ENCODE measurements around the gene TRAF3IP1. TPM values are rescaled to one million over a fixed set of nuclear protein-coding genes. Genes with fewer than 3 reads are reported as not detected.

Gene TRAF3IP1
- total and polyA plus RNA-seq, 8 donors: 4.7 to 10.3 (median 6.9) TPM

DNA sequence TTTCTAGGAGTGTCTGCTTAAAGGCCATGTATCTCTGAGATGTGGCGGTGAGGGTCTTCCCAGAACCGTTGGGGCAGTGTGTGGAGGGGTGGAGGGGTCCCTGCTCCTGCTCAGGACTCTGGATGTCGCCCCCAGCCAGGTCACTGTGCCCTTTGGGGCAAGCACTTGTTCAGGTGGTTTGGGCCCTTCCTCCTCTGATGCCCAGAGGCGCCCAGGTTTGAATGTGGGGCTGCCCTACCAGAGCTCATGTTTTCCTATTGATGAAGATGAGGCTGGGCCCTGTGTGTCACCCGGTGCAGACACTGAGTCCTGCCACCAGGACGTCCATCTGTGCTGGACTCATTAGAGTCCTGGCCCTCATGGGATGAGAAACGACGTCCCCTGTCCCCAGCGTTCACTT, 17.6 kb upstream of the TRAF3IP1 start:
- H3K4me3 ChIP-seq: no peak overlapping the region

DNA sequence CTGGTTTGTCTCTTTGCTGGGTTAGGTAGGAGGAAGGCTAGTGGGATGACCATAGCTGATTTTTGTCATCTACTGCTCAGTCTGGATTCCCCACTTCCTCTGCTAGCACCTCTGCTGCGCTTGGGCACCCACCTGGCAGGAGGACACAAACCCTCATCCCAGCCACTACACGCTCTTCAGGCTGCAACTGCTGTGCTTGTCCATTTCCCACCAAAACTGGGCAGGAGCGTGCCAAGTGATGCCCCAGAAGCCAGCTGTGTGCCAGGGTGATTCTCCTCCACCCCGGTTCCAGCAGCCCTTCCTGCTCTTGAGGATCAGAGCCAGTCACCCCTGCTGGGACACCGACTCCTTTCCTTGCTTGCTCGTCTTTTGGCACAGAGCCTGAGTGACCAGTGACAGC, 16.2 kb upstream of the TRAF3IP1 start:
- Histone ChIP-seq H3K36me3 (no peaks in the 10 kb centered on the region), H3K27ac (no peak overlapping the region), H3K27me3 (no peaks in the 10 kb centered on the region), H3K4me3 (no peak overlapping the region), H3K4me1 (peaks cover 10 to 21% (median 20%) of the 10 kb centered on the region in 3 donors), H3K9me3 (no peaks in the 10 kb centered on the region)
- FAIRE-seq: no peak
- no peak for TF ChIP-seq CTCF (IDR thresholded peaks at IDR 0.05)
- DNase-seq: peak in 1 of 6 donors; percentile 39
- no peak for ATAC-seq
- WGBS, 2 donors: 85 to 95% methylated on average over 6 of the region's 6 CpGs
- intact Hi-C loops (cut with DNase I): no loop called here

More for the DNA sequence above, 17.6 kb upstream of the TRAF3IP1 start:
- TF ChIP-seq CTCF (IDR thresholded peaks at IDR 0.05): no peak
- H3K4me1 ChIP-seq: peaks cover 10 to 22% (median 21%) of the 10 kb centered on the region in 3 donors
- no peaks in the 10 kb centered on the region for H3K36me3 ChIP-seq
- FAIRE-seq: no peak
- no peaks in the 10 kb centered on the region for H3K9me3 ChIP-seq
- intact Hi-C loops (cut with DNase I): no loop called here
- DNase-seq: peak in 1 of 6 donors; percentile 35
- no peak overlapping the region for H3K27ac ChIP-seq
- ATAC-seq: no peak
- WGBS, 2 donors: 81 to 85% methylated on average over 9 of the region's 9 CpGs
- H3K27me3 ChIP-seq: no peaks in the 10 kb centered on the region

DNA sequence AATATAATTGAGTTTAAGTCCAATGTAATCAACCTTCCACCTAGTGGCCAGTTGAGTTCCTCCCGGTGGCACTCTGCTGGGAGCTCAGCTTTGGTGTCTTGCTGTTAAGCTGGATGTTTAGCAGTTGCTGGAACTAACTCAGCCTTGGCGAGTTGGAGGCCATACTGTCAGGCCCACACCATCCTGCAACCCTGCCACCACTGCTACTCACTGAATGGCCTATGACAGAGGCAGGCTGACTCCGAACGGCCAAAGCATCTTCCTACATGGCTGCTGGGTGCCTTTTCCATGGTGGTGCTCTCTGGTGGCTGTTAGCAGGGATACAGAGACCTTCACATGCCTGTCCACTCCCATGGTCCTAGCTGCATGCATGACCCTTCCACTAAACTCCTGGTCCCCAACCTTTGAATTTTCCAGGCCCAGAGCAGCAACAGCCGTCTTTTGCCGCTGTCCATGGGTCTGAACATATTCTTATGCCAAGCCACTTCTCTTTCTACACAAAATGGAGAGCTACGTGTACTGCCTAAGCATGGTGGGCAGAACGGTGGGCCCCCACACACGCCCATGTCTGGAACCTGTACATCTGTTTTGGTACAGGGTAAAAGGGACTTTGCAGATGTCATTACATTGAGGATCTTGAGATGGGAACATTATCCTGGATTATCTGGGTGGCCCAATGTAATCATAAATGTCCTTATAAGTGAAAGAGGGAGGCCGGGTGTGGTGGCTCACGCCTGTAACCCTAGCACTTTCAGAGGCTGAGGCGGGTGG, 15.0 kb upstream of the TRAF3IP1 start:
- ATAC-seq: peak in 2 of 4 donors; percentile 17 to 18
- peak in 1 of 4 donors; percentile 11 for TF ChIP-seq CTCF (IDR thresholded peaks at IDR 0.05)

GRCh38 chr2:238305965-238306671, 14.2 kb upstream of the TRAF3IP1 start:
- peak; percentile 61 to 75 (median 72) for ATAC-seq
- H3K27me3 ChIP-seq: no peaks in the 10 kb centered on the region
- WGBS, 2 donors: 51 to 56% methylated on average over 11 of the region's 11 CpGs
- peak overlapping the region in 1 of 4 donors; percentile 27 for H3K27ac ChIP-seq
- H3K9me3 ChIP-seq: no peaks in the 10 kb centered on the region
- H3K4me3 ChIP-seq: no peak overlapping the region
- no peak for FAIRE-seq
- intact Hi-C loops (cut with DNase I): no loop called here
- no peak for TF ChIP-seq CTCF (IDR thresholded peaks at IDR 0.05)
- H3K36me3 ChIP-seq: no peaks in the 10 kb centered on the region
- peaks cover 0 to 4% (median 2%) of the 10 kb centered on the region in 3 donors for H3K4me1 ChIP-seq
- DNase-seq: peak in 1 of 6 donors; percentile 21

More for the DNA sequence above, 15.0 kb upstream of the TRAF3IP1 start:
- 77 to 86% methylated on average over 12 of the region's 12 CpGs for WGBS, 2 donors
- H3K27me3 ChIP-seq: no peaks in the 10 kb centered on the region
- intact Hi-C loops (cut with DNase I): no loop called here
- DNase-seq (no peak), FAIRE-seq (no peak)
- H3K4me3 ChIP-seq: no peak overlapping the region
- H3K36me3 ChIP-seq: no peaks in the 10 kb centered on the region
- peaks cover 7 to 12% (median 10%) of the 10 kb centered on the region in 3 donors for H3K4me1 ChIP-seq
- H3K9me3 ChIP-seq: no peaks in the 10 kb centered on the region
- no peak overlapping the region for H3K27ac ChIP-seq

Data from pancreas (tissue), 10 donors.